GM18508 (cell line): ENCODE data around the gene LUZP1.

Experiments
- ATAC-seq: cut with Tn5 transposase; IDR thresholded peaks from one replicate; pipeline ENCODE4 v1.9.1; 2021; ENCODE audit warnings: moderate number of reproducible peaks; ENCODE audit not compliant: insufficient read depth, unreplicated experiment

LUZP1 gene

GRCh38 chr1:23120383-23120782, 48.3 kb downstream of the LUZP1 start:
- ATAC-seq = no peak

DNA sequence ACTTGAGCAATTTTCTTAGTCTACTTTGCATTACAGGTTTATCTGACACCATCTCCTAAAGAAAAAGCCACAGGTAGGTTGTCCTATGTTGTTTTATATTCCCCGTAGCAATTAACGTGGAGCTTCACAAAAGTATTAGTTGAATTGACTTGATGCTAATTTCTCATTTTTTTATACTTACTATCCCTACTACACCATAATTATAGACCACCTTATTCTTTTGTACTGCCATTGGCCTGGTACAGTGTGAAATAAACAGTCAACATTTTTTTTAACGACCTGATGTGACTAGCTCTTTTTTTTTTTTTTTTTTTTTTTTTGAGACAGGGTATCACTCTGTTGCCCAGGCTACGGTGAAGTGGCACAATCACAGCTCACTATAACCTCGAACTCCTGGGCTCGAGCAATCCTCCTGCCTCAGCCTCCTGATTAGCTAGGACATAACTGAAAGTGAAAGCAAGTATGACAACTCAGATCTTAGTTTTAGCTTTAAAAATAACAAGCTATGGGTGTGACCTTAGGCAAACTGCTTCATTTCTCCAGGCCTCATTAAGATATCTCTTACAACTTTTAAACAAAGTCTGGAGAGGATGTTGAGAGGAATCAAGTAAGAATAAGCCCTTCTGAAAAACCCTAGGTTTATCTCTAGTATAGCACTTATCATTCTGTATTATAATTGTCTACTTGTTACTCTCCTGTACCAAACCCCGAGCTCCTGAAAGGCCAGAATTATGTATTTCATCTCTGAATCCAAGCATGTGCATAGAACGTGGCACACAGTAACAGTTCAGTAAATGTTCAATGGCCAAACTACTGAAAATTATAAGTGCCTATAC, 49.5 kb downstream of the LUZP1 start:
- ATAC-seq = no peak

GRCh38 chr1:23118407-23118806, 50.2 kb downstream of the LUZP1 start:
- ATAC-seq = no peak

- no peak for ATAC-seq
These were observed 51.5 kb downstream of the LUZP1 start for GRCh38 chr1:23116921-23117699.

DNA sequence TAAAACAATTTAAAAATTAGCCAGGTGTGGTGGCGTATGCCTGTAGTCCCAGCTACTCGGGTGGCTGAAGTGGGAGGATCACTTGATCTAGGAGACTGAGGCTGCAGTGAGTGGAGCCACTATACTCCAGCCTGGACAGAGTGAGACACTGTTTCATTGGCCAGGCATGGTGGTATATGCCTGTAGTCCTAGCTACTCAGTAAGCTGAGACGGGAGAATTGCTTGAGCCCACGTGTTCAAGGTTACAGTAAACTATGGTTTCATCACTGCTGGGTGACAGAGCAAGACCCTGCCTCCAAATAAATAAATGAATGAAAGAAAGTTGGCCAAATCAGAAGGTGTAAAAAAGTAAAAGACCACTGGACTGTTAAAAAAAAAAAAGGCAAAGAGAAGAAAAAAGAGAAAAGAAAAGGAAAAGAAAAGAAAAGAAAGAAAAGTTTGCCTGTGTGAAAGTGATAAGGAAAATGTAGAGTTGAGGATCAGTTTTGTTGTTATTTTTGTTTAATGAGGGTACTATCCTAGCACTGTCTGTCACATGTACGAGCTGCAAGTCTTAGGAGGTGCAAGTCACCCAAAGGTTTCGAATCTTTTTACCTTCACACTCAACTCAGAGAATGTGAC, 52.3 kb downstream of the LUZP1 start:
- ATAC-seq = no peak

DNA sequence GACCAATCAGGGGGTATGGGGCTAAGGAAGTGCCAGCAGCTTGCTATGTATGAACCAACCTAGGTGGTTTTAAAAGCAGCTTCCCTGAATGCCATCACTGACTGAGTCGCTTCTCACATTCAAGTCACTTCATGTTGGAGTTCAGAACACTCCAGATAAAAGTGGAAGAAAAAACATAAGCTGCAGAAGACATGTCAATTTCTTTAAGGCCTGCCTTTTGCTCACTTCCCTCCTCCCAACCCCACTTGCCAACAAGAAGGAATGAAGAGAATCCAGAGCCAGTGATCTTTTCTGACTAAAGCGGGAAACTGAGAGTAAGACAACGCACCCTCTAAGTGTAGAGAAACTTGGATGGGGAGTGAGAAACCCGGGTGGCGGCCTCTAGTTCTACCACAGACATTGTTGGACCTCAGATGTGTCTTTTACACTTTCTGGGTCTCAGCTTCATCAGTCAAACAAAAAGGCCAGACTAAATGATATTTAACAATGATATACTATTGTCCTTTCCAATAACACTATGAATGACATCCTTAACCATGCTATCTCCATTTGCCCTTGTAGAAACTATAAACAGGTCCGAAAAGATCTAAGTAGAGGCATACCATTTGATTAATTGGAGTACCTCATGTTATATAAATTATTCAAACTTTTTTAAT, 54.1 kb downstream of the LUZP1 start:
- ATAC-seq = no peak

GRCh38 chr1:23111600-23112535, 56.8 kb downstream of the LUZP1 start:
- ATAC-seq = no peak

GRCh38 chr1:23110391-23110790, 58.3 kb downstream of the LUZP1 start:
- no peak for ATAC-seq

- no peak for ATAC-seq
These were observed 59.6 kb downstream of the LUZP1 start for GRCh38 chr1:23108918-23109533.

- no peak for ATAC-seq
These were observed 65.4 kb downstream of the LUZP1 start for GRCh38 chr1:23103001-23103889.

- ATAC-seq = no peak
These were observed 66.4 kb downstream of the LUZP1 start for GRCh38 chr1:23102289-23102688.

DNA sequence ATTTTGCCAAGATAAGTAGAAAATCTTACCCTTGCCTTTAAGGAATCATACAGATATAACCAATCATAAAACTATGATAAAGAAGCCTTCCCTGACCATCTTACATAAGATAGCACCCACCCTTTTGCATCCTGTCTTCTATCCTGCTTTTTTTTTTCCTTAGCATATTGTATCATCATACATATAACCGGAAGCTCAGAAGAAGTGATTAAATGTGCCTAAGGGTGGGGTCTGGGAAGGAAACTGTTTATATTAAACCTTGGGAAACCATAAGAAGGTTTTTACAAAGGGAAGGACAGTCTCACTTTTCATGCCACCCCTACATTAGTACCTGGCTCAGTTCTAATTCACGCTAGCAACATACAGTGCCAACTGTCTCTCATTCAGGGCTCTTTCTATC, 66.8 kb downstream of the LUZP1 start:
- ATAC-seq = no peak

- no peak for ATAC-seq
These were observed 67.4 kb downstream of the LUZP1 start for GRCh38 chr1:23101101-23101827.

DNA sequence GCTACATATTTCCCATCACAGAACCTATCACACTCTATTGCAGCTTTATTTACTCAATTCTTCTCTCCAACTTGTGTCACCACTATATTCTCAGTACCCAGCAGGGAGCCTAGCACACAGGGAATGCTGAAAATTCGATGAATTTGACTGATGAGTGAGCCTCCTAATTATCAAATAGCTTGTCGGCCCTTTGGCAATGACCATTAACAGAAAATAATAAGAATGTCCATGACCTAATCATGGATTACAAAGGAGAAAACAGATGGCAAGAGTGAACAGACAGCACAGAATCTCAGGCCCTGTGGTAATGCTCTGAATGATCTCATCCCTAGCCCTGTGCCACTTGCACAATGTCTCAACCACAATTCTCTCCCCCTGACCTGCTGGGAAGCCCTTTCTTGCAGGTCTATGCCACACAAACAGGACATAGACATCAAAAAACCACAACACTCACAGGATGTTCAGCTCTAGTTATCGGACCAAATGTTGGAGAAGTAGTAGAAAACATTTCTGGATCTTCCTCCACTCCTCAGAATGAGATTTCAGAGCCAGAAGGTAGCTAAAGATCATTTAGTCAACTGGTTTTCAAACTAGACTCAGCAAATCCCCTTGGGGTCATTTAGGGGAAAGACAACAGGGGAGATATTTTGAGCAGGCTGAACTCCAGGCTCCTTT, 68.4 kb downstream of the LUZP1 start:
- no peak for ATAC-seq

- no peak for ATAC-seq
These were observed 69.5 kb downstream of the LUZP1 start for GRCh38 chr1:23099171-23099536.

- ATAC-seq = no peak
These were observed 70.0 kb downstream of the LUZP1 start for GRCh38 chr1:23098463-23099170.
